ENCODE measurements around the gene MAP1LC3B. TPM values are rescaled to one million over a fixed set of nuclear protein-coding genes. Genes with fewer than 3 reads are reported as not detected.
A peak's percentile ranks its signal among the peaks of the same experiment; 100 is the strongest.

Gene MAP1LC3B
- total and polyA plus RNA-seq, 4 experiments from 2014 or later = 67.2 to 172 (median 103) TPM

GRCh38 chr16:87345726-87346424 is 46.3 kb upstream of the MAP1LC3B start:
- Histone ChIP-seq H3K4me3 (ENCODE audit: low read length in 2 of 2) (no peak overlapping the region), H3K9me3 (ENCODE audit: control insufficient read depth in 1 of 2, low read length in 2 of 2) (no peaks in the 10 kb centered on the region), H3K27me3 (ENCODE audit: insufficient read depth, low read length) (no peaks in the 10 kb centered on the region), H3K36me3 (ENCODE audit: insufficient read depth, low read length) (peaks cover 20% of the 10 kb centered on the region), H3K4me1 (ENCODE audit: insufficient read depth, low read length) (peaks cover 20% of the 10 kb centered on the region), H3K27ac (ENCODE audit: low read depth, low read length) (no peak overlapping the region)
- Mint-ChIP-seq H3K36me3 (peaks cover 22 to 39% of the 10 kb centered on the region in 2 donors), H3K27ac (peak overlapping the region in 6 of 7 donors; percentile 75 to 97 (median 94)), H3K27me3 (no peaks in the 10 kb centered on the region), H3K4me3 (peak overlapping the region in 5 of 8 donors; percentile 48 to 78 (median 71)), H3K9me3 (no peaks in the 10 kb centered on the region), H3K4me1 (peaks cover 15 to 43% (median 24%) of the 10 kb centered on the region in 4 donors)
- ChIA-PET CTCF (ENCODE audit: partially characterized antibody) (interaction anchor here (1.0 to 1.3 kb wide), 2 partner anchors 38 to 48 kb away, joined by 5 read pairs; partner anchors contain the start of gene FBXO31), POLR2A (ENCODE audit: partially characterized antibody) (interaction anchor here (0.5 to 2.1 kb wide), 3 partner anchors 28 to 1993 kb away, joined by 3 to 17 read pairs (median 6); partner anchors contain the start of genes C16orf95 and FBXO31)
- intact Hi-C loops (cut with micrococcal nuclease) = loop anchor here (1.0 to 5.0 kb wide), 3 partner anchors 29 to 48 kb away; partner anchors contain the start of genes C16orf95 and FBXO31
- no peak for DNase-seq

DNA sequence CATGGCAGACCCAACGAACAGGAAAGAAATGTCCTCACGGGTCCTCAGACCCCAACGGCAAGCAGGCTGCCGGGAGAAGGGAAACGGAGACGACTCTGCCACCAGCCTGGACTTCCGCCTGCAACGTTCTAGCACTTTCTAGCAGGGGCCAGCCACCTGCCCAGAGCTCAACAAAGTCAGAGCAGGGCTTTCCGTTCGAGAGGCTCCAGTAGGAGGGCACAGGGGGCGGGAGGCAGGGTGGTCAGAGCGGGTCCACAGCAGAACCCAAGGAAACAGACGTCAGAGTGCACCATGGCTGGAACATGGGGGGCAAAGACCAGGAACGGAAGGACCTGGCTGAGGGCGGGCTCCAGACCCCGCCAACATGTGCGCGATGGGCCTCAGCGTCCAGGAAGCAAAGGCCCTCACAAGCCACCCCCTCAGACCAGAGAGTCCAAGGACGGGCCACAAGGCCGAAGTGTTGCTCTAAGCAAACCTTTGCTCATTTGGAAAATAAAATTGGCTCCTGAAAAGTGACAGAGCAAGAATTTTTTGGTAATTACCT is 45.5 kb upstream of the MAP1LC3B start:
- H3K36me3 Mint-ChIP-seq = peaks cover 20 to 37% of the 10 kb centered on the region in 2 donors
- CTCF ChIA-PET (ENCODE audit: partially characterized antibody) = no interaction called here
- Histone ChIP-seq H3K27ac (ENCODE audit: low read depth, low read length) (no peak overlapping the region), H3K4me1 (ENCODE audit: insufficient read depth, low read length) (peaks cover 20% of the 10 kb centered on the region), H3K9me3 (ENCODE audit: control insufficient read depth in 1 of 2, low read length in 2 of 2) (no peaks in the 10 kb centered on the region), H3K36me3 (ENCODE audit: insufficient read depth, low read length) (peaks cover 20% of the 10 kb centered on the region), H3K27me3 (ENCODE audit: insufficient read depth, low read length) (no peaks in the 10 kb centered on the region), H3K4me3 (ENCODE audit: low read length in 2 of 2) (no peak overlapping the region)
- DNase-seq = no peak
- intact Hi-C loops (cut with micrococcal nuclease) = loop anchor here (5.0 kb wide), 1 partner anchor 36 kb away; the partner anchor contains the start of gene FBXO31
- H3K27ac Mint-ChIP-seq = peak overlapping the region in 3 of 7 donors; percentile 46 to 73 (median 55)
- H3K4me1 Mint-ChIP-seq = peaks cover 15 to 47% (median 22%) of the 10 kb centered on the region in 4 donors
- H3K9me3 Mint-ChIP-seq = no peaks in the 10 kb centered on the region
- no peaks in the 10 kb centered on the region for H3K27me3 Mint-ChIP-seq
- no peak overlapping the region for H3K4me3 Mint-ChIP-seq
- POLR2A ChIA-PET (ENCODE audit: partially characterized antibody) = no interaction called here

DNA sequence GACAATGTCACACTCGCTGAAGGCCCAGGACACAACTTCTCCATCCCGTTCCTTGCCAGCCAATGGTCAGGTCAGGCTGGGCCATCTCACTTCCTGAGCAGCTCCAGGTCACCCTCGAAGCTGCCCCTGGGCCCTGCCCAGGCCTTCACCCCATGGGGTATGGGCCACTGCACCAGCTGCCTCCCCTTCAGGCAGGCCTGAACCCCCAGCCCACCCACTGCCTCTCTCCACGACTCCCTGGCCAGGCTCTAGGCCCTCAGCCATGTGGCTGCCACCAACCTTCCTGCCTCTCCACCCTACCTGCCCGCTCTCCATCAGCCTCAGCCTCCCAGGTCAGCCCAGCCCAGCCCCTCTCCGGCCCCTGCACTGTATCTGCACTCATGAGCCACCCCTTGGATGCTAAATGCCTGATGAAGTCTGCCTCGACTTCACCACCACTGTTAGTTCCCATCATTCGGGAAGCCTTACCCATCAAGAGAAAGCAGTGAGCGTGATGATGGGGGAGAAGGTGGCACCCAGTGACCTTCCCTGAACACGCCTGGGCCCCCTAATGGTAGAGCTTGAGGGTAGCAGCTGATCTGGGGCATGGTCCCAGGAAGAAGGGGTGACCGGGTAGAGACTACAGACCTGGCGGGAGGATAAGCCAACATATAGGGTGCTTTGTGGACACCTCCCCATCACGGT is 44.1 kb upstream of the MAP1LC3B start:
- peaks cover 14 to 45% (median 22%) of the 10 kb centered on the region in 4 donors for H3K4me1 Mint-ChIP-seq
- Histone ChIP-seq H3K27me3 (ENCODE audit: insufficient read depth, low read length) (no peaks in the 10 kb centered on the region), H3K4me3 (ENCODE audit: low read length in 2 of 2) (no peak overlapping the region), H3K9me3 (ENCODE audit: control insufficient read depth in 1 of 2, low read length in 2 of 2) (no peaks in the 10 kb centered on the region), H3K27ac (ENCODE audit: low read depth, low read length) (no peak overlapping the region), H3K36me3 (ENCODE audit: insufficient read depth, low read length) (peaks cover 7% of the 10 kb centered on the region), H3K4me1 (ENCODE audit: insufficient read depth, low read length) (peaks cover 20% of the 10 kb centered on the region)
- no peak overlapping the region for H3K4me3 Mint-ChIP-seq
- H3K36me3 Mint-ChIP-seq = peaks cover 17 to 30% of the 10 kb centered on the region in 2 donors
- POLR2A ChIA-PET (ENCODE audit: partially characterized antibody) = interaction anchor here (0.7 kb wide), 1 partner anchor 36 kb away, joined by 3 read pairs; the partner anchor contains the start of gene FBXO31
- peak overlapping the region in 2 of 7 donors; percentile 48 to 62 for H3K27ac Mint-ChIP-seq
- no peaks in the 10 kb centered on the region for H3K9me3 Mint-ChIP-seq
- no peak for DNase-seq
- no peaks in the 10 kb centered on the region for H3K27me3 Mint-ChIP-seq
- intact Hi-C loops (cut with micrococcal nuclease) = loop anchor here (5.0 kb wide), 1 partner anchor 34 kb away; the partner anchor contains the start of gene FBXO31
- CTCF ChIA-PET (ENCODE audit: partially characterized antibody) = interaction anchor here (0.9 kb wide), 1 partner anchor 46 kb away, joined by 4 read pairs; no protein-coding TSS in a partner anchor

GRCh38 chr16:87348616-87349157 is 43.4 kb upstream of the MAP1LC3B start:
- Histone ChIP-seq H3K27ac (ENCODE audit: low read depth, low read length) (no peak overlapping the region), H3K4me3 (ENCODE audit: low read length in 2 of 2) (no peak overlapping the region), H3K36me3 (ENCODE audit: insufficient read depth, low read length) (peaks cover 6% of the 10 kb centered on the region), H3K27me3 (ENCODE audit: insufficient read depth, low read length) (no peaks in the 10 kb centered on the region), H3K9me3 (ENCODE audit: control insufficient read depth in 1 of 2, low read length in 2 of 2) (no peaks in the 10 kb centered on the region), H3K4me1 (ENCODE audit: insufficient read depth, low read length) (peaks cover 20% of the 10 kb centered on the region)
- Mint-ChIP-seq H3K36me3 (peaks cover 16 to 28% of the 10 kb centered on the region in 2 donors), H3K4me3 (no peak overlapping the region), H3K27ac (no peak overlapping the region), H3K27me3 (no peaks in the 10 kb centered on the region), H3K4me1 (peaks cover 13 to 42% (median 21%) of the 10 kb centered on the region in 4 donors), H3K9me3 (no peaks in the 10 kb centered on the region)
- intact Hi-C loops (cut with micrococcal nuclease) = loop anchor here (5.0 kb wide), 1 partner anchor 34 kb away; the partner anchor contains the start of gene FBXO31
- CTCF ChIA-PET (ENCODE audit: partially characterized antibody) = no interaction called here
- POLR2A ChIA-PET (ENCODE audit: partially characterized antibody) = interaction anchor here (0.7 kb wide), 1 partner anchor 35 kb away, joined by 3 read pairs; the partner anchor contains the start of gene FBXO31
- DNase-seq = no peak

DNA sequence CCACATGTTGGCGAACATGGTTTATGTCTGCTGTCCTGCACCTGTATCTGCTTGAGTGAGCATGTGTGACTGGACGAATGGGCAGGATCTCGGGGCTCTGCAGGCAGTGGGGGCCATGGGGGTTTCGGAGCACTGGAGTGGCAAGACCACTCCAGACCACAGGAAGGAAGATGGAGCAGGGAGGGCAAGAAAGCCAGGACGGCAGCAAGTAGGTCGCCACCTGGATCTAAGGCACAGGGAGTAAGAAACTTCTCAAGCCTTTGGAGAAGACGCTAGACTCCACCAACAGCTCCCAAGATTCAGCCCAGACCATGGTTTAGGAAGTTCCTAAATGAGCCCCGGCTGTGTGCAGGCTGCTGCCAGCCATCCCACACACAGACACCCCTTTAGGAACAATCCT is 42.1 kb upstream of the MAP1LC3B start:
- POLR2A ChIA-PET (ENCODE audit: partially characterized antibody) = interaction anchor here (1.2 kb wide), 1 partner anchor 25 kb away, joined by 3 read pairs; no protein-coding TSS in a partner anchor
- Mint-ChIP-seq H3K36me3 (peaks cover 16 to 27% of the 10 kb centered on the region in 2 donors), H3K4me1 (peaks cover 11 to 37% (median 16%) of the 10 kb centered on the region in 4 donors), H3K27me3 (no peaks in the 10 kb centered on the region), H3K27ac (peak overlapping the region in 5 of 7 donors; percentile 52 to 87 (median 83)), H3K9me3 (no peaks in the 10 kb centered on the region), H3K4me3 (no peak overlapping the region)
- Histone ChIP-seq H3K9me3 (ENCODE audit: control insufficient read depth in 1 of 2, low read length in 2 of 2) (no peaks in the 10 kb centered on the region), H3K4me1 (ENCODE audit: insufficient read depth, low read length) (peaks cover 14% of the 10 kb centered on the region), H3K27me3 (ENCODE audit: insufficient read depth, low read length) (no peaks in the 10 kb centered on the region), H3K36me3 (ENCODE audit: insufficient read depth, low read length) (peaks cover 6% of the 10 kb centered on the region), H3K27ac (ENCODE audit: low read depth, low read length) (no peak overlapping the region), H3K4me3 (ENCODE audit: low read length in 2 of 2) (no peak overlapping the region)
- CTCF ChIA-PET (ENCODE audit: partially characterized antibody) = no interaction called here
- intact Hi-C loops (cut with micrococcal nuclease) = no loop called here
- no peak for DNase-seq

DNA sequence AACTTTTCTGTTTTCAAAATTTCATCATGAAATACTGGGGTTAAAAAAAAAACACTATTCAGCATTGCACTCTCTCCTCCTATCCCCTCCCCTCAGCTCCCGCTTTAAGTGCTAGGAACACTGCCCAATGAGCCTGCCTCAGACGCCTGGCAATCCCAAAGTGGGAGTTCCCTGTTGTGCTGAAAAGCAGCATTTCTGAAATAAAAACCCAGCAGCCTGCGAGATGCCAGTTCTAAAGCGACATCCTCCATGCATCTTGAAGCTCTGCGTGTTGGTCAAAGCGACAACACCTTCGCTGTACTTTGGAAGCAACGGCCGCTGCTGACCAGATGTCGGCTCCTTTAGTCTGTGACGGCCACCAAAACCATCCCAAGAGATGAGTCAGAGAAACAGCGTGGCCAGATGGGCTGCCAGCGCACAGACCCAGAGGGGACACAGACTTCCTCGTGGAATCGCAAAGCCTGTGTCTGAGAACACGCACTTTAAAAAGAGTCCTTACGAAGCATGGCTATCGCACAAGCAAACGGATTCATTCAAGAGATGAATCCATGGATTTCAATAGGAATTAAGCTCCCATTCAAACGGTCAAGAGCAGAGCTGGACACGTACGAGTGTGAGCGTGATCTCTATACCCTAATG is 41.3 kb upstream of the MAP1LC3B start:
- Histone ChIP-seq H3K9me3 (ENCODE audit: control insufficient read depth in 1 of 2, low read length in 2 of 2) (no peaks in the 10 kb centered on the region), H3K27me3 (ENCODE audit: insufficient read depth, low read length) (no peaks in the 10 kb centered on the region), H3K27ac (ENCODE audit: low read depth, low read length) (no peak overlapping the region), H3K4me1 (ENCODE audit: insufficient read depth, low read length) (peaks cover 9% of the 10 kb centered on the region), H3K36me3 (ENCODE audit: insufficient read depth, low read length) (peaks cover 6% of the 10 kb centered on the region), H3K4me3 (ENCODE audit: low read length in 2 of 2) (no peak overlapping the region)
- Mint-ChIP-seq H3K27ac (peak overlapping the region in 1 of 7 donors; percentile 68), H3K27me3 (no peaks in the 10 kb centered on the region), H3K36me3 (peaks cover 10 to 27% of the 10 kb centered on the region in 2 donors), H3K4me1 (peaks cover 5 to 30% (median 10%) of the 10 kb centered on the region in 4 donors), H3K9me3 (no peaks in the 10 kb centered on the region), H3K4me3 (no peak overlapping the region)
- POLR2A ChIA-PET (ENCODE audit: partially characterized antibody) = interaction anchor here (1.2 kb wide), 1 partner anchor 25 kb away, joined by 3 read pairs; no protein-coding TSS in a partner anchor
- no peak for DNase-seq
- intact Hi-C loops (cut with micrococcal nuclease) = no loop called here
- CTCF ChIA-PET (ENCODE audit: partially characterized antibody) = no interaction called here

All from CD4-positive, alpha-beta memory T cell (primary cell).